Hematopoietic multipotent progenitor cell treated with erythropoietin and hydrocortisone succinate and interleukin-3 and kit ligand, for 8 days (in vitro differentiated cells): ENCODE data around the gene LRRC61.
"Not testable (repeated sequence)": the region's sequence is repeated elsewhere in the genome, so short reads cannot be mapped to it uniquely, and the experiment has no call there.

Source experiments
- DNase-seq: peaks from one replicate; pipeline ENCODE4 v3.0.0-alpha.2; 2015

Gene LRRC61, protein sequence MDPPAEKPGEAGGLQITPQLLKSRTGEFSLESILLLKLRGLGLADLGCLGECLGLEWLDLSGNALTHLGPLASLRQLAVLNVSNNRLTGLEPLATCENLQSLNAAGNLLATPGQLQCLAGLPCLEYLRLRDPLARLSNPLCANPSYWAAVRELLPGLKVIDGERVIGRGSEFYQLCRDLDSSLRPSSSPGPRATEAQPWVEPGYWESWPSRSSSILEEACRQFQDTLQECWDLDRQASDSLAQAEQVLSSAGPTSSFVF

DNA sequence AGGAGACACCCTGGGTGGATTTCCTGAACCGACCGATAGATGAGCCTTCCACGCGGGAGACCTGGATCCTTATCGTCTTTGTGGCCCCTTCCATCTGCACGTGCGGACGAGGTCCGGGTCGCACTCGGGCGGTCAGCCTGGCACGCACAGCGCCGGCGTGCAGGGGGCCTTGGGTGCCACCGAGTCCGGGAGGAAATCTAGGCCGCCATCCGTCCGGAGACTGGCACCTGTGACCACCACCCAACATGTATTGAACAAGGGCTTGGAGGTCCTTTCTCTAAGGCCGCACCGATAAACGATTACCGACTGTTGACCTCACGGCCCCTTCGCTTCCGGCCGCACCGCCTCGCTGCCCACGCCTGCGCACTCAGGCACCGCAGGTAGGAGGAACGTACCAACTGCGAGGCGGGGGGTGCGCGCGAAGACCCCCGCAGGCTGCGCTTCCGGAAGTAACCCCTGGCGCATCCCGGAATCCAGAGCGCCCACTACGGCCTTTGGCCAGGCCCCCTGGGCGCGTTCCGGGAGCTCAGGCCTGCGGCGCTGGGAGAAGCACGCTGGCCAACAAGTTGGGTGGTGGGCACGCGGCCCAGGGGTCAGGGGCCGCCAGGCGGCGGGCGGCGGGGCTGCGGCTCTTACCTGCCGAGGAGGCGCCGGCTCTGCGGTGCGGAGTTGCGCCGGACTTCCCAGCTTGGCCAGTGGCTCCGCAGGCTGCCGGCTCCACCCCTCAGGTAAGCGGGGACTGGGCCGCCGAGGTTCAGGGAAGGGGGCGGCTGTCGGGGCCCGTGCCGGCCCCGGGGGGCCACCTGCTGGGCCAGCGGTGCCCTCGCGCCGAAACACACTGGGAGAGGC lies at the start of gene LRRC61, which contains the start of gene ACTR3C:
Gene LRRC61 (plus strand): TSS at position 523 of the 849 bp plus-strand sequence. CDS start 13,507 bp downstream, outside the sequence.
Gene ACTR3C (minus strand): TSS at position 713 of the 849 bp plus-strand sequence. CDS start 28,249 bp downstream, outside the sequence.
- peak; percentile 55 for DNase-seq

DNA sequence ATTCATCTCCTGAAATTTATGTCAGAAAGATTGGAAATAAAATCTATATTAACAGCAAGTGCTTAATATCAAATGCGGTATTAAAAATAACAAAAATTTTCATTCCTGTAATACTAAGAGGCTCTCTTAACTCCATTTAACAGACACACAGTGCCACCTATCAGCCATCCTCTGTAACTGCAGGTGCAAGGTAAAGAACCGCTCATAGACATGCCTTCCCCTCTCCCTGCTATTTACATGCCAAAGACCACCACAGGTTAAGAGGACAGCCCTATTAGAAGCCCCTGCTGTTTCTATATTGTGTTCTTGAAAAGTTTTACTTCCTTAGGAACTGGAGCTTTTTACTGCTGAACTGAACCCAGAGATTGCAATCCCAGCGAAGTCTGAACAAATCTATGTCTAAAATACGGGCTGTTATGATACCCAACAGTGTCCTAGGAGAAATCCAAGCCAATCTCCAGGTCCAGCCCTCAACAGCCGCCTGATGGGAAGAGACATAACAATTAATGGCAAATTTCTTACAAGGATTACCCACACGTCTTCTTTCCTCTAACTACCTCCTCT lies 46.9 kb upstream of the LRRC61 start:
- peak; percentile 48 for DNase-seq

DNA sequence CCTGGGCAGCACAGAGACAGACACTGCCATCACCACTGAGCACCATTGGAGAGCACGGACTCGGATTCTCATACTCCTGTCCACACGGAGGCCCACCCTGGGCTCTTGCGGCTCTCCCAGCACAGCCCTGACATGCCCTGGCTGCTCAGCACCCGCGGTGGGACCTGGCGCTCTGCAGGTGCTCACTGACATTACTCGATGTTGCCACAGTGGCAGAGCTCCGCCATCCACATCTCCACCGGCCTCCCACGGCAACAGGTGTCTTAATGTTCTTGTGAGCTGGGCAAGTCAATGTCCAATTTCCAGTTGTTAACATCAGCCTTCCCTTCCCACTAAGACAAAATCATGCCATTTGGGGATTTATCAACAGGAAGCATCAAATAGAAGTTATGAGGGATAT lies 44.8 kb upstream of the LRRC61 start:
- DNase-seq = not testable (repeated sequence)

DNA sequence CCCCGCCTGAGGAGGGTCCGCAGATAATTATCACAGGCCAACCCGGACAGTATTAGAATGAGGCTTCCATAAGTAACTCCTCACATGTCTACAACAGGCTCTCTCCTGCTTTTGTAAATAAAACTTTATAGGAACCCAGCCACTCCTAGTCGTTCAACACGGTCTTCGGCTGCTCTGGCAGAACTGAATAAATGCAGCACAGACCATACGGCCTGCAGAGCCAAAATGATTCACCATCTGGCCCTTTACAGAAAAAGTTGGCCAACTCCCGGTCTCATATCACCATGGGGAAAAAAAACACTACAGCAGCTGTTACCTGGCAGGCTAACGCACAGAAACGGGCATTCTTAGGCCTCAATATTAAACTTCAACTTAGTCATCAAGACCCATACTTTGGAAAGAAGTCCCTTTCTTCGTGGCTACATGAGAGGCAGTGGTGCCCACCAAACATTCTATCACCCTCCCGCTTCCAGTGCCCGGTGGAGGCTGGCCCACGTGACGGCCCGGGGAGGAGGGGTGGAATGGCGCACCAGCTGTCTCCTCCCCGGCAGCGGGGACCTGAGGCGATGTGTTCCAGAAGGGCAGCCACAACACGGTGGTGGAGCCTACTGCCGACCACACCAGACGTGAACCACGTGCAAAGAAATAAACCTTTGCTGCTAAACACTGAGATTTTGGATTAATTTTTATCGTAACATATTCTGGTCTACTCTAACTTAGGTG lies 41.3 kb upstream of the LRRC61 start:
- DNase-seq = not testable (repeated sequence)

DNA sequence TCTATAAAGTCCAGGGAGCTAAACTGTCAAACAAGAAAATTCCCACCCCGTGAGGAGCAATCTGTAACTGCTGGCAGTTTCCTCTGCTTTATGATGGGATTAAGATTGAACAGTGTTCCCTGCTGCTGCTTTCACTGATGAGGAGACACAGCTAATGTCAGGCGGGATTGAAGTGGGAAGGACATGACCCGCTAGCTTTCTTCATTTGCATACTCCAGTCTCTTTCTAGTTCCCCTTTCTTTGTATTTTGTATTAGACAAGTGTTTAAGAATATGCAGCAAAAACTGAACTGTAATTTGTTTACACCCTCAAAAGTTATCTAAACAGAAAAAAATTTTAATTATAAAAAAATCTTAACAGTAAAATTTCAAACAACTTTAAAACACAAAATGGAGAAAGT lies 40.0 kb upstream of the LRRC61 start:
- not testable (repeated sequence) for DNase-seq

DNA sequence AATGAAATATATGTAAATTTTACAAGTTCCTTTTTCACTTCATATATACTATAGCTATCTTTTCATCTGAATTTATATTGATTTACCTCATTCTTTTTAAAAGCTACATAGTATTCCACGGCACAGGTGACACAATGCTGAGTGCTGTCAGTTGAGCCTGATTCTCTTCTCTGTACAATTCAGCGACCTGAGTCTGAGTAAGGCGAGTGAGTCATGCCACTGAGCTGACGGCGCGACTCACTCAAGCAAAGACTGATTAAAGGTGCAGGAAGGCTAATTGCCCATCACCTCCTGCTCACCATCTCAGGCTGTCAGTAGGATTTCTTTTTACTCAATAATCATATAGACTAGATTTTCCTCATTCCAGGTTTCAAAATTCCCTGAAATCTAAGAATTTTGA lies 39.5 kb upstream of the LRRC61 start:
- not testable (repeated sequence) for DNase-seq

DNA sequence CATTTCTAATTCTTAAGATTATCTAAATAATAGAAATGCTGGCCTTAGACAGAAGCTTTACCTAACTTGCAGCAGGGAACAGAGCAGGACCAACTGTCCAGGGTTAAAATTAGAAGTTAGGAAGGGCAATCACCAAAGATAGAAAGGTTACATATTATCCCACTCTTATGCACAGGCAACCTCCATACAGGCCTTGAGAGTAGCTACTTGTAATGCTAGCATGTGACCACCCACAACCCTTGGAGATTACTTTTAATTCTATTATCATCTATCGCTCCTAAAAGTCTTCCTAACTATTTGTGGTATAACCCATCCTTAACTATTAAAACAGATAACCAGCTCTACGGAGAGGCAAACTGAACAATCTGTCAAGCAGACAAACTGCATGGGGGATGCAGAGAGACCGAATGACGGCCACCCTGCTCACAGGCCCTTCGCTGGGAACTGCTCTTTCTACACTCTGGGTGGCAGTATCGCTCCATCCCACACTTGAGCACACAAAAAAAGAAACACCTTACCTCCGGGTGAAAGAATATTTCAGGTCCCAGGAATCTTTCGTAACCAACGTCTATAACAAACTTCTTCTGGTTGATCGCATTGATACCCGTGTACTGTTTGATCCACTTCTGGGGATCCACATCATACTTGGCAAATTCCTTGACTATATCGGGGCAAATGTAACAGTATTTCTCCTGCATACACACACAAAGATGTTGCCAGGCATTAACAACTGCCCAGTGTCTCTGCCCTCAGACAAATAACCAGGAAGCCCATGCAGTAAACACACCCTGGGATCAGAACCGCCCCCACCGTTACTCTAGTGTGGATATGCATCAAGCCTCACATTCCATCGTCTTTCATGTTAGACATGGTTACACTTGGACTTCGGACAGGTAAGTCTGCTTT lies 37.1 kb upstream of the LRRC61 start:
- DNase-seq = peak; percentile 24

DNA sequence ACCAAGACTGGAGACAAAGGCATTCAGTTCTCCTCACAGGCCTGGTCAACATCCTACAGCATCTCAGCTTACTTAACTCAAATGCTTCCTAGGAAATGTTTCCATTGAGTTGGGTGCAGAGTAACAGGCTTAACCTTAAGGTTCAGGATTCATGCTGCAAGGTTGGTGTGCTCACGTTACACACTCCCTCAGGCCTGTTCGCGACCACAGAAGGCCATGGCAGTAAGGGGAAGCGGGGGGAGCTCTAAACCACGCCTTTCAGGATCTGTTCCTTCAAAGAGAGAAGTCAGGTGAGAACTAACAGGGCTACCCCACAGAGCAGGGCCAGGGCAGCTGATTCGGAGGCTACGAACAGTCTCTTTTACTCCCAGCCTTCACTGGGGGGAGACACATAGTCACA lies 35.3 kb upstream of the LRRC61 start:
- DNase-seq = not testable (repeated sequence)

DNA sequence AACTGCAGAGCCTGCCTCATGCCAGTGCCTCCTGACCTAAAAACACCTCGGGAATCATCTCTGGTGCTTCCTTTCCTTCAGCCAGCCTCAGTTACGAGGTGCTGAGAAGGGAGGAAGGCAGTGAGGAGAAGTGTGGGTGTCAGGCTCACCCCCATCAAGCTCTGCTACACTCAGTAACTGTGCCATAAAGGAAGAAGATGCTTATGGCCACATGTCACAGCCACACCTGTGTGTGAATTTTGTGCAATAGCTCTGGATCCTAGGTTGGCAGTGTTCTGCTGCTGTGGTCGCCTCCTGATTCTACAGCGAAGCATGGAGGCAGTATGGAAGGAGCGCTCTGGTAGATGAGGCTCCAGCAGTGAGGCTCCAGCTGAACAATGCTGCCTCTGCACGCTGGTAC lies 34.3 kb upstream of the LRRC61 start:
- DNase-seq = not testable (repeated sequence)

DNA sequence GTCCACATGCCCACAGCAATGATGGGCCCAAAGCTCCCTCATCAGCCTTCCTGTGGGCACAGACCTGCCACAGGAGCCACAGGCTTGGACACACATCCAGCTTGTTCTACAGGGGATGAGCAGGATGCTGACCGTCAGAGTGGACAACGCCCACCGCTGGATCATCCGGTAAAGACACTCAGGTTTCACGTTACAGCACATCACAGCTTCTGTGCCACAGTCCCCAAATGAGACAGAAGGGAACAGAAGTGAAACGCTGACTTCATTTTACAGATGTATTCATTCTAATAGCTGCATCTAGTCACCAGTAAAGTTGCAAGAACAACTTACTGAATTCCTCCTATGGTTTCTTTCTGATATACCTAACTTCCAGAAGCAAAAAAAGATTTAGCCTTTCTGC lies 32.8 kb upstream of the LRRC61 start:
- DNase-seq = not testable (repeated sequence)

DNA sequence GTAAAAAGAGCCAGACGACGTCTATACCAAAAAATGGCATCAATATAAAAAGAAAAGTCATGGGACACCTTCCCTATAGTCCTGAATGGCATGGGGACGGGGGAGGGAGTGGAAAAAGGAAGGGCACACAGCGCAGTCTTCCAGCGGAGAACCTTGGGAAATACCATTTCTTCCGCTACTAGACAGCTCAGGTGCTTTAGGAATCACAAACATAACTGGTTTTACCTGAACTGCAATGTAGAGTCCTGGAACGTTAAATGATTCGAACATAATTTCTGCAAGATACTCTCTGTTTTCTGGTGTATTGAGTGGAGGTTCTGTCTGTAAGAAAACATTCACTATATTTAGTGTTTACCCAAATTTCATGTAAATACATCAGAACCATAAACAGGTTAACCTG lies 28.1 kb upstream of the LRRC61 start:
- not testable (repeated sequence) for DNase-seq

DNA sequence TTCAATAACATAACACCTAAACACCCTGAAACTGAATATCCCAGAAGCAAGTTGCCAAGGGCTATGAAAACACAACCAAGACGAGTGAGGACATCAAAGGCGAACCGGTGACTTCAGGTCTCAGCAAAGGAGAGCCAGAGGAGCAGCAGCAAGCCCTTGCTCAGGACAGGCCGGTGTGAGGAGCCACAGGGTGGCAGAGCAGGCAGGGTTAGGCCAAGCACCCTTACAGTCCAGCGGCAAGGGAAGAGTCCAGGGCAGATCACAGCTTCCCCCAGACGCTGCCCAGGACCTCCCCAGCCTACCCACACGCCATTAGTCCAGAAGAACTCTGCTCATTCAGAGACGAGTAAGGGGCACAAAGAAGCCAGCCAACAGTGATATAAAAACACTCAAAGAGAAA lies 27.5 kb upstream of the LRRC61 start:
- not testable (repeated sequence) for DNase-seq

DNA sequence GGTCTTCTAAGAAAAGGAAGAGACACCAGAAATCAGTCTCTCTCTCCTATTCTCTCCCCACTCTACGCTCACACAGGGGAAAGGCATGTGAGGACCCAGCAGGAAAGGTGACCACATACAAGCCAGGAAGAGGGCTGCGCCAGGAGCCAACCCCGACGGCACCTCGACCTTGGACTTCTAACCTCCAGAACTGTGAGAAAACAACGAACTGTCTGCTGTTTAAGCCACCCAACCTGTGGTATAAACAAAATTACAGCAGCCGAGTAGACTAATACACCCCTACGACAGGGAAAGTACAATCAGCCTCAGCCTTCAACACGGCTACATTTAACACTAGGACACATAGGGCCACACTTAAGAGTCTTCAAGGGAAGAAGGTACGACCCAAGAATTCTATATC lies 26.4 kb upstream of the LRRC61 start:
- DNase-seq = not testable (repeated sequence)

DNA sequence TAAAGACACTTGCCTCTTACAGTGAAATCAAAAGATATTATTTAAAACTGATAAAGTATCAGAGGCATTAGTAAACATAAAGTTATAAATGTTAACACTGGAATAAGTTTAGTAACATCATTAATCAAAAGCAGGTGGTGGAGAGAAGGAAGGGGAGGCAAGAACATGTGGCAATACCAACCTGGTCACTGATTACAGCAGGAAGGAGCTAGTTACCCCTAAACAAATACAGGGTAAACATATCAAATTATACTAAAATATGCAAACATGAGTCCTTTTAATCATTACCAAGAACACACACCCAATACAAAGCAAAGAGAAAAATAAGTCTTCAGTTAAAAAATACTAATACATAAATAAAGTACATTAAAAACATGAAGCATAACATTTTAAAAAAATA lies 25.2 kb upstream of the LRRC61 start:
- DNase-seq = not testable (repeated sequence)

DNA sequence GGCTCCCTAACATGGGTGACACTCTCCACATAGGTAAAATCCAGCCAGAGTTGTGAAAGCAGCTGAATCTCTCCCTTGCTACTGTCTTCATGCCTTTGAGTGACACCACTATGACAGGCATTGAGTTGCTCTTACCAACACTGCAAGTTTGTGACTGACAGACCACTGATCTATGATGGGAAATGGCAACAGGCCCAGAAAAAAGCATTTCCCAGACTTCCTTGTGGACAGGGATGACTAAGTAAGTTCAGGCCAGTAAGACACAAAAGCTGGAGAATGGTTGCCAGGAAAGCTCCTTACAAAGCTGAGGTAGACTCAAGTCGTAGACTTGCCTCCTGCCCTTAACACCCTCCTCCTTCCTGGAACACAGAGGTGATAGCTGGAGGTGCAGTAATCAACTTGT lies 20.2 kb upstream of the LRRC61 start:
- not testable (repeated sequence) for DNase-seq

DNA sequence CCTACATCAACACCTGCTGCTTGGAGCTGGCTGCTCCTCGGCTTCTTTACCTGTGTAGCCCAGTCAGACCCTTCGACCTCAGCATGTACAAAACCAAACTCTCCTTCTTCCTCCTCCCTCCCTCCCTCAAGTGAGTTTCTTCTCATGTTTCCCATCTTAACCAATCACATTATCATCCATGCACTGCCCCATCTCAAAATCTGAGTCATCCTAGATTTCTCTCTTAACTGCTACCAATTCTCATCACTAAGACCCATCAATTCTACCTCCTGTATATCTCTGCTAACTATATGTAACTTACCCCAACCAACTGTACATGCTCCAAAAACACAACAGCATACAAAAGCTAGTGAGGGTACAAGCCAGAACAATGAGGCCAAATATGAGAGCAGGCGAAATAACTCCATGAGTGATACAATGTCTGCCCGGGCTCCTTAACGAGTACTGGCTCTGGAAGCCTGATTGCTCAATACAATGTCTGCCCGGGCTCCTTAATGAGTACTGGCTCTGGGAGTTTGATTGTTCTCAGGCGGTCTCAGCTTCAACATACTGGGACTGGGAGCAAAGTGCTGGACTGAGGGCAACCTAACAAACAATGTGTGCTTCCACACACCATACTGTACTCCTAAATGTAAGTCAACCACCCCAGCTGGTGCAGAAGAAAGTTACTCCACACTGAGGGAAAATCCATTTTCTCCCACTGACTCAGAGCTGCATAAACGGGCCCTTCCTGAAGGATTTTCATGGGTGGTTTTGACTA lies 18.5 kb upstream of the LRRC61 start:
- not testable (repeated sequence) for DNase-seq

DNA sequence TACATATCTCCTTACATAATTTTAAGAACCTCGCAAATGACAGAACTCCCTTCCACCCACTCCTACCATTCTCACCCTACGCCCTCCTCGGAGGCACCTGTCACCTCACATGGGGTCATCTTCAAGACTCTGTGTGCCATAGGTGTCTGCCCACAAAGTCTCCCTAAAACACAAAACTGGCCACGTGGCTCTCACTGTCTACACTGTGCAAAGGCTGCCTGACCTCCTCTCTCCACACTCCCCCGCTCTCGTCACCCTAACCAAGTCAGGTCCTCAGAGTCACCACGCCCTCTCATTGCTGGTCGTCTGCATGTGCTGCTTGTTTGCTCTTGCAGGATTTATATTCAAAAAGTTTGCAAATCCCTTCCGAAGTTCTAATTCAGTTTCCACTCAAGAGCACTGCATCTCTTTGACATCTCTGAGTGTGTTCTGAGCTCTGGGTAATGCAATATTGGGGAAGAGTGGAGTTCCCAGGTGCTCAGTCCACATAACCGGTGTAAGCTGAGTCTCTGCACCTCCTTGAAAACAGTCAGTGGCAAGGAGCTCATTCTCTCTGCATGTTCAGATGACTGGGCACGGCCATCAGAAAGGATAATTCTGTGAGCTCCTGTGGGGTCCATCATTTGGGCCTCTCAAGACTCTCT lies 17.8 kb upstream of the LRRC61 start:
- not testable (repeated sequence) for DNase-seq

DNA sequence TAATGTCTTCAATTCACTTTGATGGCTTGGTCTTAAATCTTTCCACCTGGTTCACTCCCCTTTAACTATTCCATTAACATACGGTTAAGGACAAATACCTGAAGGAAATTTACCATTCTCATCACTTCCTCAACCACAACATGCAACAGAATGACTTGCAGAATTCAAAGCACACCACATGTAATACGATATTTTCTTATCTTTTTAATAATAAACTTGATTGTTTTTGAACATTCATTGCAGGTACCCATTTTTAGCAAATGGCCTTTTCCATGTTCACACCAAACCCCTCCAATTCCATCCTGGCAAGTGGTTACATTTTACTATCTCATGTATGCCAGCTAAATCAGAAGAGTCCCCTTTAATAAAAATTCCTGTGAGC lies 17.3 kb upstream of the LRRC61 start:
- not testable (repeated sequence) for DNase-seq

DNA sequence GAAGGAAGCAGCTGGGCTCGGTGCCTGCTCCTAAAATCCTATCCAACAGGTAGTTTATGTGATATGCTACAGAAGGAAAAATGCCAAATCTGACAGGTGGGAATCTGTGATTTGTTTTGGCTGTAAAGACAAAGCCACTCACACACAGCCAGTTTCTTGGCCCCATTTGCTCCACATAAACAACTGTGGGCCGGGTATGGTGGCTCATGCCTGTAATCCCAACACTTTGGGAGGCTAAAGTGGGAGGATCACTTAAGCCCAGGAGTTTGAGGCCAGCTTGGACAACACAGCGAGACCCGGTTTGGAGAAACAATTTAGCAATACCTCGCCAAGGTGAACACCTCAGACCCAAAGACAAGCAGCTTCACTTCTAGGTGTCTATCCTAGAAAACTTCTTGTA lies 16.8 kb upstream of the LRRC61 start:
- not testable (repeated sequence) for DNase-seq

DNA sequence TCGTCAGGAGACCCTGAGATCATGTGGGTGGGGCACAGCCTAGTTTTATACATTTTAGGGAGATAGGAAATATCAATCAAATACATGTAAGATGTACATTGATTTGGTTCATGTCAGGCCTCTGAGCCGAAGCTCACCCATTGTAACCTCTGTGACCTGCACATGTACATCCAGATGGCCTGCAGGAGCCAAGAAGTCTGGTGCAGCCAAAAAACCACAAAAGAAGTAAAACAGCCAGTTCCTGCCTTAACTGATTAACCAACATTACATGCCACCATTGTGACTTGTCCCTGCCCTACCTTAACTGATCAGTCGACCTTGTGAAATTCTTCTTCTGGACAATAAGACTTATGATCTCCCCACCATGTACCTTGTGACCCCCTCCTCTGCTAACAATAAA lies 16.0 kb upstream of the LRRC61 start:
- DNase-seq = peak; percentile 1

DNA sequence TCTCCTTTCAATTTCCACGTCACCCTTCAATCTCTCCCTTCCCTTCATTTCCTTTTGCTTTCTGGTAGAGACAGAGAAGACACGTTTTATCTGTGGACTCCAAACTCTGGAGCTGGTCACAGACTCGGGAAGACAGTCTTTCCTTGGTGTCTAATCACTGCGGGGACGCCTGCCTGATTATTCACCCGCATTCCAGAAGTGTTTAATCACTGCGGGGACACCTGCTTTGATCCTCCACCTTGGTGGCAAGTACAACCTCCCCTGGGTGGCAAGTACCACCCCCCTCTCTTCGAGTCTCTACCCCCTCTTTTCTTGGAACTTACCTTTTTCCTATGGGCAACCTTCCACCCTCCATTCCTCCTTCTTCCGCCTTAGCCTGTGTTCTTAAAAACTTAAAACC lies 15.3 kb upstream of the LRRC61 start:
- DNase-seq = no peak
